Activated CD8-positive, alpha-beta memory T cell treated with anti-CD3 and anti-CD28 coated beads, Interleukin-2, amount 50 U/mL, for 1 hour (primary cell): ENCODE measurements around the gene GRAMD2A.
"Not testable (repeated sequence)": the region's sequence is repeated elsewhere in the genome, so short reads cannot be mapped to it uniquely, and the experiment has no call there.

Source experiments
- DNase-seq: peaks from one replicate; pipeline ENCODE4 v3.0.0-alpha.2; 2020; ENCODE audit errors: extremely low read depth

Gene GRAMD2A

DNA sequence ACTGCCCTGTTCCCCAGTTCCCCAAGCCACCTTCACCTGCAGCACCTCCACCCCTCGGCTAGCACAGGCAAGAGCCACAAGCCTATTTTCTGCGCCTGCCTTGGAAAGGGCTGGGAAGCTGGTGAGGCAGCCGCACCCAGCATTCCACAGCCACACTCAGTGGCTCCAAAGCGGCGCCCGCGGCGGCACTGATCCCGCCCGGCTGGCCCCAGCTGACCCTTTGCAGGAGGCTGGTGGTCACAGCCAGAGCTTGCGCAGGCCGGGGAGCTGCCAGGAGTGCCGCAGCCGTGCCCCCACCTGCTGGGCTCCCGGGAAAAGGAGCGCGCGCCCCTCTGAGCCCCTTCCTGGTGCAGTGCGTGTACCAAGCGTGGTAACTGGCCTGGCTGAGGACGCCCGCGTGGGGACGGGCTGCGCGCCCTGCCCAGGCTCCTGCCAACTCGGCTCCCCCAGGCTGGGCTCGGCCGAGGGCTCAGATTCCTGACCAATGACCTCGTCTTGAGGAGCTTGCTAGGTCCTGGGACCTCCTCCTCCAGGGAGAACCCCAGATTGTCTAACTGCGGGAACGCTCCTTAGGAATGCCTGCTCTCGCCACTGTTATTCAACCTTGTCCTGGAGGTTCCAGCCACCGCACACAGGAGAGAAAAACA, 13.3 kb downstream of the GRAMD2A start:
- DNase-seq, result no peak

DNA sequence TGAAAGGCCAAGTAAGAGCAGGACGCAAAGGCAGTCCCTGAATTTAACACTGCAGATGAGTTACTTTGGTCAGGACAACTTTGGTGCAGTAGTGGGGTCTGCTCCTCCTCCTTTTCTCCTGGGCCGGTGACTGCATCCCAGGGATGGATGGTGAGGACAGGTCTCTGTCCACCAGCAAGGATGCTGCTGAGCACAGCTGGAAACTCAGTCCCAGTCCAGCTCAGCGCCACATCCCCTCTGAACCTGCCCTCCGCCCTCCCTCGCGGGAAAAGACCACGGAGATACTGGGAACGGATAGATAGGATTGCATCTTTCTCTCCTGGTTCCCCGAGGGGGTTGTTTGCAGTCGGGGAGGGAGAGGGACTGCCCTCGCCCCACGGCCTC, 13.8 kb downstream of the GRAMD2A start:
- DNase-seq, result no peak

DNA sequence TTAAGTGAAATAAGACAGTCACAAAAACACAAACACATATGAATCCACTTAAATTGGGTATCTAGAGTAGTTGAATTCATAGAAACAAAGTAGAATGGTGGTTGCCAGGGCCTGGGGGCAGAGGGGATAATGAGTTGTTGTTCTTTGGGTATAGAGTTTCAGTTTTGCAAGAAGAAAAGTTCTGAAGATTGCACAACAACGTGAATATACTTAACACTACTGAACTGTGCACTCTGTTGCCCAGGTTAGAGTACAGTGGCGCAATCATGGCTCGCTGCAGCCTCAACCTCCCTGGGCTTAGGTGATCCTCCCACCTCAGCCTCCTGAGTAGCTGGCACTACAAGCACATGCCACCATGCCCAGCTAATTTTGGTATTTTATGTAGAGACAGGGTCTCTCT, 14.9 kb downstream of the GRAMD2A start:
- DNase-seq, result no peak

DNA sequence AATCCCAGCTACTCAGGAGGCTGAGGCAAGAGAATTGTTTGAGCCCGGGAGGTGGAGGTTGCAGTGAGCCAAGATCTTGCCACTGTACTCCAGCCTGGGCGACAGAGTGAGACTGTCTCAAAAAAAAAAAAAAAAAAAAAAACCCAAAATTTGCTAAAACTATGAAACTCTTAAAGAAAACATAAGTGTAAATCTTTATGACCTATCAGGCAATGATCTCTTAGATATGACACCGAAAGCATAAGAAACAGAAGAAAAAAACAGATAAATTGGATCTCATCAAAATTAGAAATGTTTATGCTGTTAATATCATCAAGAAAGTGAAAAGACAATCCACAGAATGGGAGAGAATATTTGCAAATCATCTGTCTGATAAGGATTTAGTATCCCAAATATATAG, 15.3 kb downstream of the GRAMD2A start:
- no peak for DNase-seq

DNA sequence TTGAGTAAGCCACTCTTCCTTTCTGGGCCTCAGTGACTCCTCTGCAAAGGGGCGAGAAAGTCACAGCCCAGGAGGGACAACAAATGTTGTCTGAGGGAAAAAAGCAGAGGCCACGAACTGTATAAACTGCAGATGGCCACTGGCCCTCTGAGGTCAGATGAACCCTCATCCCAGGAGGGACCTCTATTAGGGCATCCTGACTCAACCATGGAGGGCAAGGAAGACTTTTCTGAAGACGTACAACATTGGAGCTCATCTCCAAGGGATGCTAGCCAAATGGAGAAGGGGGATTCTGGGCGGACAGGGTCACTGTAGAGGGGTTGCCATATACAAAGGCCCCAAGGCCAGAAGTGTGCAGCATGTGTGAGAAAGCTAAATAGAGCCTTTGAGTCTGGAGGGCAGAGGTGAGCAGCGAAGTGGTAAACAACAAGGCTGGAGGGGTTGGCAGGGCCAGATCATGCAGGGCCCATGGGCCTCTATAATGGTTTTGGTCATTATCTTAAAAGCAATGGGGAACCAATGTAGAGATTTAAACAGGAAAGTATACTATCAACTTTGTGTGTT, 16.7 kb downstream of the GRAMD2A start:
- DNase-seq, result no peak

DNA sequence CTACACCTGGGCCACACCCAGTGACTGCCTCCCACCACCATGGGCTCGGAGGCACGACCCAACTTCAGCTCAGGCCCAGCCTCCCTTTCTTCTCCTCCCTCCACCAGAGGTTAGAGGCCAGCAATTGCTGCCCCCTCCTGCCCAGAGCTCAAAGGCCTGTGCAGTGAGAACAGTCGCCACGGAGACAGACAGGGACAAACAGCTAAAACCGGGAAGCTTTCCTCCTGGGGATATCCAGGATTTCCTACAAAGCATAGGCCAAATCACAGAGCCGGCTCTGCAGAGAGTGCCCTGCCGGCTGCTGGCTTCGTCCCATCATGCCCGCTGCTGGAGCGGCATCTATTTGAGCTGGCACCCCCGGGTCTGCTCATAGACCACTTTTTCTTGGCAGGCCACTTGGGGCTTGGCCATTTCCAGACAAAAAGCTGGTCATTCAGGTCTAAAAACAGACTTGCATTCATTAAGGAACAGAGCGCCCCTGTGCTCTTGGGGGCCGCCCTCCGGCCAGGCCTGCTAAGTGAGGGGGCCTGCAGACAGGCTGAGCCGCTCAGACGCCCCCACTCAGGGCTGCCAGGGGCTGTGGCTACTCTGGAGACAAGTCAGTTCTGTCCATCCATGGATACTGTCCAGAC, 17.5 kb downstream of the GRAMD2A start:
- DNase-seq, result no peak

DNA sequence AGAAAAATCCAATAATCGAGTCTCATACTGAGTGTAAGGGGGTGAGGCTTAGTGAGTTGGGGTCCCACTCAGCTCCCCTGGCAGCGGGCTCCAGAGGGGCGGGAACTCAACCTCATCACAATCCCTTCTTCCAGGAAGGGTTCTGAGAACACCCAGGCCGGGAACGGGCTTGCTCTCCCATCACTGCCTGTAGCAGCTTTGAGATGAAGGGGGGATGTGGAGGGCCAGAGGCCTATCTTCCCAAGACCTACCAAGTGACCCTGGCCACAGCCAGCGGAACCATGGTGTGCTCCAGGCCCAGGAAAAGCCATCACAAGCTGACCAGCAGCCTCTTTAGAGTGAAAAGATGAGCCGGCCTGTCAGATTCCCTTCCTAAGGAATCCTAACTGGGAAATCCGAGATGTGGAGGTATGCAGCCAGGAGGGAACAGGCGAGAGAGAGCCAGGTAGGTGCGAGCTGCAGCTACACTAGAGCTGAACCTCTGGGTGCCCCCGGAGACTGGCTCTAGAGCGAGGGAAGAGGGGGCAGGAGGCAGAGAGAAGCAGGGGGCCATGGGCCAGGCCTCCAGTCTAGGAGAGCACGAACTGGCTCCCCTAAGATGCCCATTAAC, 18.5 kb downstream of the GRAMD2A start:
- DNase-seq, result no peak

DNA sequence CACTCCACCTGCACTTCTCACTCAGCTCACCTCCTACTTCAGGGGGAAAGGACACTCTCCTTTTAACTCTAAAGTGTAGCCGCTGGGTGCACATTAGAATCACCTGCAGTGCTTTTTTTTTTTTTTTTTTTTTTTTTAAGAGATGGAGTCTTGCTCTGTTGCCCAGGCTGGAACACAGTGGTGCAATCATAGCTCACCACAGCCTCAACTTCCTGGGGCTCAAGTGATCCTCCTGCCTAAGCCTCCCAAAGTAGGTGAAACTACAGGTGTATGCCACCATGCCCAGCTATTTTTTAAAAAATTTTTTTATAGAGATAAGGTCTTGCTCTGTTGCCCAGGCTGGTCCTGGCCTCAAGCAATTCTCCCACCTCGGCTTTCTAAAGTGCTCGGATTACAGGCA, 20.8 kb downstream of the GRAMD2A start:
- no peak for DNase-seq

DNA sequence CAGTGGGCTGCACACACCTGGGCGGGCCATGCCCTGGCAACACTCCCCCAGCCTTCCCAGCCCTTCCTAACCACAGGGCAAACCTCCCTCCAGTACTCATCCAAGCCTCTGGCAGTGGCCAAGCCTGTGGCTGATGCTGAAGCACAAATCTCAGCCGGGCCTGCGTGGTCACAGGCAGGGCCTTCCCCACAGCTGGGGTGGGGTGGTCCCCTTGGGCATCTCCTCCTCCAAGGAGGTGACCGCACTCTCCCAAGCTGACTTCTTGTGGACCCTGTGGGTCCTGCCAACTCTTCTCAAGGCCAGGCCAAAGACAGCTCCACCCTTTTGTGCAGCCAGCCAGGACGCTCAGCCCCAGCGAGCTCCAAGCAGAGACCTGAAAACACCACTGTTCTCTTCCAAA, 21.4 kb downstream of the GRAMD2A start:
- DNase-seq, result no peak

DNA sequence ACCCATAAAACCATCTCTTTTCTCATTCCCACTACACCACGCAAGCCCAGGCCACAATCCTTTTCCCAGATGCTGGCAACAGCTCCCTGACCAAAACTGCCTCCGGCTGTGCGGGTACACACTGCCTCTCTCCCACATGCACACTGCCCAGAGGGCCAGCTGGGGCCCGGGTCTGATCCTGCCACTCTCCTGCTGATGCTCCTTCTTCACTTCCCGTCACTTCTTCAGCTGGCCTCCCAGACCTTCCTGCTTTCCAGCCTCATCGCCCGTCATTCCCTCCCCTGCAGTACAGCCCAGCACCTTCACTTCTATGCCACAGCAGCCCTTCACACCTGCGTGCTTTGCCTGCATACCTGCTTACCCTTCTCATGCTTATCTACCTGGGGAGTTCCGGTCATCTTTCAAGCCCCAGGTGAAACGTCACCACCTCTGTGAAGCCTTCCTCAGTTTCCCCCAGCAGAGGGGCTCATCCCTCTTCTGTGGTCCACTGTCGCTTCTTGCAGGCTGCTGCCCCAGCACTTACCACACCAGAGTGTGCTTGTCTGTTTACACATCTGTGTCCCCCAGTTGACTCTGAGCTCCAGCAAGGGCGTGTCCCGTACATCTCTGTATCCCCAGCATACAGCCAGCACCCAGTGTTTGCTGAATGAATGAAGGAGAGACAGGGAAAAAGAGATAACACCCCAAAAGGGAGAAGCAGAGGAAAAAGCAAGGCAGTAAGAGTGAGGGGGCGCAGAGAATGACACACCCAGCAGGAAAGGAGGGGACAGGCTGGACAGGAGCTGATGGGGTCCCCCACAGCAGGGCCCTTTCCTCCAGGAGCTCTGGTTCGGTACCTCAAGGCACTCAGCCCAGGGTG, 22.2 kb downstream of the GRAMD2A start:
- DNase-seq, result no peak

DNA sequence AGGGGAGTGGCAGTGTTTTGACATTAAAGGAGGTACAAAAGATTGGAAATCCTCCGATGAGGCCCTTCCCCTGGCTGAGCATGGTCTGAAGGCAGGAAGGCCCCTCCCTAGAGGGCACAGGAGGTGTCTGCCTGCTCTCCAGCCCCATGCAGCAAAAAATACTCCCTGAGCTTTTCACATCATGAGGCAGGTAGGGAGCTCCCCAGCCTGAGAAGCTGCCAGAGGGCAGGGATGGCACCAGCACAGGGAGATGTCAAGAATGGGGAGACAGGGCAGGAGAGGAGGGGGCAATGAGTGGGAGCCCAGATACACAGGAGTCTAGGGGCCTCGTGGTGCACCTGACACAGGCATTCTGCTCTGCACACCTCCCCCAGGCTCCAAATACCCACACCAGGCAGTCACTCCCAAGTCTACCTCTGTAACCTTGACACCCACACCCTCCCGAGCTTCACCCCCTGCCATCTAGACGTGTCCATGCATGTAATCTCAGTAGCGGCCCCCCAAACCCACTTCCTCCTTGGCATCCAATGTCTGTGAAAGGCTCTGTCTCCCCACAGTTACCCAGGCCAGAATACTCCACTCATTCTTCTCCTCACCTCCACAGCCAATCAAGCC, 22.9 kb downstream of the GRAMD2A start:
- DNase-seq, result no peak

DNA sequence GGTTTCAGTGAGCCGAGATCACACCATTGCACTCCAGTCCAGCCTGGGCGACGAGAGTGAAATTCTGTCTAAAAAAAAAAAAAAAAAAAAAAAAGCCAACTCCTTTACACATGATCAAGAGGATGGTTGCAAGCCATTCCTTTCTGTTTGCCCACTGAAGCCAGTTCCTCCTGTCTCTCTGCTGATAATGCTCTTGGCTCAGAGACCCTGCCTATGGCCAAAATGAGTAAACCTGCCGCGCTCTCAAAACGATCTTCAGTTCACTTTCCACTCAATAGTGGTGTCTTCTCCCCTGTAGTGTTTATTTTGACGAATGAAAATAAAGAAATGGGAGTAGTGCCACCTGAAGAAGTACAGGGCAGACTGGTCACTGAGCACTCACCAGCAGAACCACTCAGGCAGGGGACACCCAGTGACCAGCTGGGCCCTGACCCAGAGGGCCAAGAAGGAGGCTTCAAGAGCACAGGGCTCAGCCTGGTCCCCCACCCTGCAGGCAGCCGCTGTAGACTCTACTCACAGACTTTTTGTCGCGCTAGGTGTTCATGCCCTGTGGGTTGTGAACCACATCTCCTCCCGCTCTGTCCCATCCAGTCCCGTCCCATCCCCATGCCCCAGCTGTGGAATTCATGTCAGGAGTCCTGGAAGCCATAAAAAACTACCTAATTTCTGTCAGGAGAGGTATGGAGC, 23.6 kb downstream of the GRAMD2A start:
- DNase-seq, result no peak

DNA sequence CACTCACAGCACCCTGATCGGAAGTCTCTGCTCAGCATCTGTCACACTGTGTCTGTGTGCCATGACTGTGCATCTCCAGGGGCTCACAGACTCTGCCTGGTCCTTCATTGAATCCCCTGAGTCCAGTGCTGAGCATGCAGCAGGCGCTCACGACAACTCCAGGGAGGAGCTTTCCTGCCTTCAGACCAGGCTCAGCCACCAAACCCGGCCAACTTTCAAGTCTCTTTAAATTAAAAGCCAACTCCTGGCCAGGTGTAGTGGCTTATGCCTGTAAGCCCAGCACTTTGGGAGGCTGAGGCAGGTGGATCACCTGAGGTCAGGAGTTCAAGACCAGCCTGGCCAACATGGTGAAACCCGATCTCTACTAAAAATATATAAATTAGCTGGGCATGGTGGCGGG, 24.2 kb downstream of the GRAMD2A start:
- no peak for DNase-seq

DNA sequence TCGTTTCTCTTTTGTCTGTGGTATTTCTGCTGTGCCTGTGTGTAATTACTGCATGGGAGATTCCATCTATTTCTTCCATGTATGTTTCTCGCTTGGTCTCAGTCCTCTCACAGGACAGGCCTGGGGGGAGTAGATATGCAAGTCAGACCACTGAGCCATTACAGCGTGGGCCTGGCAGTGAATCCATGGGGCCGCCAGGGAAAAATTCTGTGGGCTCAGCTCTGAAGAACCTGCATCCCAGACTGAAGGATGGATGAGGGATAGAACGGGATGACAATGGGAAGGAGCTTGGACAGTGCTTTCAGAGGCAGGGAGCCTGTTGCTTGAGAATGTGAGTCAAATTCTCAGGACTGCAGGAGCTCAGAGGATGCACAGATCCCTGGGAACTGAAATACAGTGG, 24.8 kb downstream of the GRAMD2A start:
- DNase-seq, result no peak

DNA sequence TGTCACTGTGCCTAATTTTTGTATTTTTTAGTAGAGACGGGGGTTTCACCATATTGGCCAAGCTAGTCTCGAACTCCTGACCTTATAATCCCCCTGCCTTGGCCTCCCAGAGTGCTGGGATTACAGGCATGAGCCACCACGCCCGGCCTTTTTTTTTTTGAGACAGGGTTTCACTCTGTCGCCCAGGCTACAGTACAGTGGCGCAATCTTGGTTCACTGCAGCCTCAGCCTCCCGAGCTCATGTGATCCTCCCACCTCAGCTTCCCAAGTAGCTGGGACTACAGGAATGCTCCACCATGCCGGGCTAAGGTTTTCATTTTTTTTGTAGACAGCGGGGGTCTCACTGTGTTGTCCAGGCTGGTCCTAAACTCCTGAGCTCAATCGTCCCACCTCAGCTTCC, 25.6 kb downstream of the GRAMD2A start:
- DNase-seq, result not testable (repeated sequence)

DNA sequence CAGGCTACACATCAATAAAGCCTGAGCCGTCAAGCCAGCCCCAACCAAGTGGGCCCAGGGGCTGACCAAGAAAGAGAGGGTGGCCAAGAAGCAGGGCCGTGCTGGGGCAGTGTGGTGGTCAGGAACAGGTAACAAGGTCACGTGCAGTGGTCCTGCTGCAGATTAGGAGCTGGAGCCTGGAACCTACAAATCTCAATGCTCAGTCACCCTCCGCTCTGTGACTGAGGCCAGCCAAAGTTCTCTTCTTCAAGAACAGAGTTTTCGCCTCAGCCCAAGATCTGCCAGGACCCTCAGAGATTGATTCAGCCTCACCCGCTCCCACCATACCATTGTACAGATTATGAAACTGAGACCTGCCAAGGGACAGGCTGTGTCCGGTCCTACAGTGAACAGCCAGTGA, 26.9 kb downstream of the GRAMD2A start:
- no peak for DNase-seq

DNA sequence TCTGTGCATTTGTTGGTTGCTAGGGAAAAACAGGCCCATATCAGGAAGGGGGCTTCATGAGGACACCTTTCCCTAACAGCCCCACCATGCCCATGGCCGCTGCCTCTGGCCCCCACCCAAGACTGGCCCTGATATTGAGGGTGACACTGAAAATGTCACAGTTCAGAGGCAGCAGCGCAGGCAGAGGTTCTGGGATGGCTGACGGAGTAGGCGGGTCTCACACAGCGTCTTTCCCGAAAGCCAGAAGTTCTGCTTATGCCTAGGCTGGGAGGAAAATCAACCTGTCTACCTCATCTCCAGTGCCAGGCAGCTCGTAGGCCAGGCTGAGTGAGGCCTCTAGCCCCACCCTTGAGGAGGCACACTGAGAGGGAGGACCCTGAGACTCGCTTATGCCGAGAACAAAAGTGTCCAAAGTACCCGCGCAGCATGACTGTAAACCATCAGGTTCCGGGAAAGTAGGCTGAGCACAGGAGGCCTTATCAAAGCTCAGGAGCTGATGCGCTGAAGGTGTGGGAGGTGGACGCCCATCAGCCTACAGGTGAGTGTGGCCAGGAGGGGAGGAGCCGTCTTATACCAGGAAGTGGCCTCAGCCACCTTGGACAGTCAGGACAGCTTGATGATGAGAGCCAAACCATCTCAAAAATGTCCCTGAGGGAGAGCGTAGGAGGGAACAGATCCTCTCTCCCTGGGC, 27.5 kb downstream of the GRAMD2A start:
- no peak for DNase-seq

DNA sequence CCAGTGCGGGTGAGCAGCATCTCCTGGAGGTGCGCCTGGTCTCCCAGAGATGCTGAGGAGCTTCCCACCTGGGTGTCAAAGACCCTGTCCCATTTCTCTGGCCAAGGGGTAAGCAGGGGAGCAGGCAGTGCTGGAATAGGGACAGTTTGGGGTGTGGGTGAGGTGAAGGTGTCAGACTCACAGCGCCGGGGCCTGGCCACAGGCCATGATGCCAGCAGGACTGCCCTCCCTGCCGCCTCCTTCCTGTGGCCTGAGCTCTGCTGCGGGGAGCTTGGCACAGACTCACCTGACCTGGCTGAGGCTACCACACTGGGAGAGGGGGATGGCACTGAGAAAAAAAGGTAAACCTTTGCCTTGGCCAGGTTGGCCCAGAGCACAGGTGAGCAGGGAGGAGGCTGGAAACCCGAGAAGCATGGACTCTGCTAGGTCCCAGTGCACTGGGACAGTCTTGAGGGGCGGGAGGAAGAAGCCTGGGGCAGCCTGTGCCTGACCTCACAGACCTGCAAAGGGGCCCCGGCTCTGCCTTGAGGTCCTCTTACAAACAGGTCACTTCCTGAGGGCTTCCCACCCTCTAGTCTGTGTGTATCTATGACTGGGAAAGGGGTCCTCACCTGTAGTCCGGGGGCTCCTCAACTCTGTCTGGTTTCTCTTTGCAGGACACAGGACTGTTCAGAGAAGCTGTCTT, 28.2 kb downstream of the GRAMD2A start:
- DNase-seq, result no peak

DNA sequence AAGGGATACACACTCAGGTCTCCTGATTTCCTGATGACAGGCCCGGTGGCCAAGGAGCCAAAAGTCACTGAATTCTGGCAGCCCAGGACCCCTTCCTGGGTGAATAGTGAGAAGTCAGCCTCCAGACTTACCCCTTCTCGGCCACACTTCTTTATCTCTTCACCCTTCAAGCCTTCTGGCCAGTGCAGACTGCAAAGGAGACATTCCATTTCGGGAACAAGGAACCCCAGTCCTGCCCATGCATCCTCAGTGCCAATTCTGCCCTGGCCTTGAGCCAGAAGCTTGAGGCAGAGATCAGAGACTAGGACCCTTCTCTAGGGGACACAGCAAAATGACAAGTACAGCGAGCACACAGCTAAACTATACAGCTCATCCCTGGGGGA, 28.8 kb downstream of the GRAMD2A start:
- DNase-seq, result no peak
